OCI-LY1 (cell line): Measurements from ENCODE around the gene TECTA.

Experiments used
- CTCF ChIP-seq: fragments of 200-600 bp; sonication (generic), shearing (Covaris generic); IDR thresholded peaks from 2 replicates; pipeline ENCODE4 v1.5.1; 2017; ENCODE audit warnings: mild to moderate bottlenecking, antibody characterized with exemption, low read length, moderate library complexity, mixed read lengths
- EZH2 ChIP-seq: fragments of 200-600 bp; sonication (generic), shearing (Covaris generic); IDR thresholded peaks from 2 replicates; pipeline ENCODE4 v1.8.0; 2017; ENCODE audit warnings: borderline replicate concordance, mixed run types, mild to moderate bottlenecking, antibody characterized with exemption, low read length, moderate library complexity, mixed read lengths

GRCh38 chr11:121067453-121067852 is 33.6 kb upstream of the TECTA start:
- TF ChIP-seq CTCF (no peak), EZH2 (no peak)
